Spleen (tissue), 7 donors: ENCODE data around the gene MYO3A.

ENCODE experiments used
- POLR2A ChIP-seq, 3 donors: fragments of 450-650 bp; IDR thresholded peaks; one replicate each; pipeline ENCODE4 v1.5.1; 2017; ENCODE audit warnings: antibody characterized with exemption in 3 of 3, mild to moderate bottlenecking in 1 of 3
- TF ChIP-seq, protein P1 (sequence below), 11 experiments: fragments of 200-600 bp in 7 of 11; fragments of 450-650 bp in 4 of 11; sonication (generic) in 4 of 11; IDR thresholded peaks in 8 of 11; conservative IDR thresholded peaks in 3 of 11; 1 replicate in 7 of 11; 2 replicates in 4 of 11; pipeline versions ENCODE4 v1.4.0 to v1.8.0; 2016 to 2021; ENCODE audit warnings: antibody characterized with exemption in 11 of 11, inconsistent platforms in 4 of 11, mild to moderate bottlenecking in 1 of 11
- donor health status: DM: no; HTN: no; CAD: no; lungs with moderate emphysema.
- donor health status: DM: no; HTN: no; CAD: no.
- donor health status: DM: no; HTN: no; CAD: no.

DNA sequence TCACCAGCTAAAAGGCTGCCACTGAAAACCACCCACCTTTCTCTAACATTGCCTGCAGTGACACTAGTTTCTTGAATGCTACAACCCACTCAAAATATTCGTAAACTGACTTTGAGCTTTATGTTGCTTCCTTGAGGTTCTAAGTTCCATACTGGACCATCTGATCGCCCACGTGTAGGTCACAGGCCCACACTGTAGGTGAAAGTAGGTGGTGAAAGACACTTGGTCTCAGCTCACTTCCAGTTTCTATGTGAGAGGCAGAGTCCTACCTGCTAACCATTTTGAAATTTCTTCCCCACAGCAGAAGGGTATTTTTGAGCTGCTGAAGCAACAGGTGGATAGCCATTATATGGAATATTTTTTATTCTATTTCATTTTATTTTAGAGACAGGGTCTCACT, 97.3 kb downstream of the MYO3A start:
- TF ChIP-seq, protein P1, sequence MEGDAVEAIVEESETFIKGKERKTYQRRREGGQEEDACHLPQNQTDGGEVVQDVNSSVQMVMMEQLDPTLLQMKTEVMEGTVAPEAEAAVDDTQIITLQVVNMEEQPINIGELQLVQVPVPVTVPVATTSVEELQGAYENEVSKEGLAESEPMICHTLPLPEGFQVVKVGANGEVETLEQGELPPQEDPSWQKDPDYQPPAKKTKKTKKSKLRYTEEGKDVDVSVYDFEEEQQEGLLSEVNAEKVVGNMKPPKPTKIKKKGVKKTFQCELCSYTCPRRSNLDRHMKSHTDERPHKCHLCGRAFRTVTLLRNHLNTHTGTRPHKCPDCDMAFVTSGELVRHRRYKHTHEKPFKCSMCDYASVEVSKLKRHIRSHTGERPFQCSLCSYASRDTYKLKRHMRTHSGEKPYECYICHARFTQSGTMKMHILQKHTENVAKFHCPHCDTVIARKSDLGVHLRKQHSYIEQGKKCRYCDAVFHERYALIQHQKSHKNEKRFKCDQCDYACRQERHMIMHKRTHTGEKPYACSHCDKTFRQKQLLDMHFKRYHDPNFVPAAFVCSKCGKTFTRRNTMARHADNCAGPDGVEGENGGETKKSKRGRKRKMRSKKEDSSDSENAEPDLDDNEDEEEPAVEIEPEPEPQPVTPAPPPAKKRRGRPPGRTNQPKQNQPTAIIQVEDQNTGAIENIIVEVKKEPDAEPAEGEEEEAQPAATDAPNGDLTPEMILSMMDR (IDR thresholded peaks at IDR 0.05 in 8 of 11, conservative IDR thresholded peaks at IDR 0.05 in 3 of 11), result no peak
- no peak for TF ChIP-seq POLR2A (IDR thresholded peaks at IDR 0.05)
